ENCODE measurements around the gene PTBP1.
"Not testable (repeated sequence)": the region's sequence is repeated elsewhere in the genome, so short reads cannot be mapped to it uniquely, and the experiment has no call there.

Gene PTBP1

DNA sequence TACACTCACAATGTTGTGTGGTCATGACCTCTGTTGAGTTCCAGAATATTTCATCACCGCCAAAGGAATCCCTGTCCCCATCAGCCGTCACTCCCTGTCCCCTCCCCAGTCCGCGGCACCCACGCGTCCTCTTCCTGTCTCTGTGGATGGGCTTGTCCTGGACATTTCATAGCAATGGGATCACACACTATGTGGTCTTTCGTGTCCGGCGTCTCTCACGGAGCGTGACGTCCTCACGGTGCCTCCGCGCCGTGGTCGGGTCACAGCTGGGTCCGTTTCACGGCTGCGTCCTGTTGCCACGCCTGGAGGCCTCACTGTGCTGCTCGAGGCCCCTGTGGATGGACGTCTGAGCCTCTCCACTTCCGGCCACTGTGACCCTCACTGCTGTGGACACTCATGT lies 37.0 kb downstream of the PTBP1 start:
- DNase-seq, result no peak

GRCh38 chr19:835210-835810 lies 38.1 kb downstream of the PTBP1 start:
- no peak for DNase-seq

- no peak for DNase-seq
Observed at GRCh38 chr19:840519-841206, 43.4 kb downstream of the PTBP1 start, which contains the start of gene PRTN3. TSS of gene PRTN3 (plus strand) at chr19:840999. CDS start at chr19:841009, 10 bp downstream.

GRCh38 chr19:842802-843179 lies 45.5 kb downstream of the PTBP1 start:
- DNase-seq, result not testable (repeated sequence)

- DNase-seq, result no peak
Observed at GRCh38 chr19:843180-843835, 46.1 kb downstream of the PTBP1 start.

DNA sequence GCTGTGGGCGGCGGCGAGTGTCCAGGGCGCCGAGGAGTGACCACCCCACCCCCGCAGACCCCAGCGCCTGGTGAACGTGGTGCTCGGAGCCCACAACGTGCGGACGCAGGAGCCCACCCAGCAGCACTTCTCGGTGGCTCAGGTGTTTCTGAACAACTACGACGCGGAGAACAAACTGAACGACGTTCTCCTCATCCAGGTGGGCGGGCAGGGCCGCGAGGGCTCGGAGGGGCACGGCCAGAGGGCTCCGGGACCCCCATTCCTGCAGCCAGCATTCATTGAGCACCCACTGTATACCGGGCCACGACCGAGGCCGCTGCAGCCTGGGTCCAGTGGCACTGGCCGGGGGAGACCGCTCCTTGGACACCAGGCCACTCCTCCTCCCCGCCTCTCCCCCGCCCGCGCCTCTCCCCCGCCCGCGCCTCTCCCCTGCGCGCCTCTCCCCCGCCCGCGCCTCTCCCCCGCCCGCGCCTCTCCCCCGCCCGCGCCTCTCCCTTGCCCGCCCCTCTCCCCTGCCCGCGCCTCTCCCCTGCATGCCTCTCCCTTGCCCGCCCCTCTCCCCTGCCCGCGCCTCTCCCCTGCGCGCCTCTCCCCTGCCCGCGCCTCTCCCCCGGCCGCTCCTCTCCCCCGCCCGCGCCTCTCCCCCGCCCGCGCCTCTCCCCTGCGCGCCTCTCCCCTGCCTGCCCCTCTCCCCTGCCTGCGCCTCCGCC lies 46.7 kb downstream of the PTBP1 start:
- no peak for DNase-seq

DNA sequence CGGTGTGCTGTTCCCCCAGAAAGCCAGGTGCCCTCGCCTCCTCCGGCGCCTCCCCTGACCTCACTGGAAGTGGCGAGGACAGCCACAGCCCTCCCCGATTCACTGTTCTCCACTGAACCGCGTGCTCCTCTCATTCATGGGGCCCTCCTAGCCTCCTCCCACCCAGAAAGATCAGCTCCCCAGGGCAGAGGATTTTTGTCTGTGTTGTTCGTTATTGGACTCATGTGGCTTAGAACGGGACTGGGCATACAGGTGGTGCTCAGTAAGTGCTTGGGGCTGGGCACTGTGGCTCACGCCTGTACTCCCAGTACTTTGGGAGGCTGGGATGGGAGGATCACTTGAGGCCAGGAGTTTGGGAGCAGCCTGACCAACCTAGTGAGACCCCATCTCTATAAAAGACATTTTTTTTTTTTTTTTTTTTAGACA lies 47.3 kb downstream of the PTBP1 start:
- DNase-seq, result no peak

GRCh38 chr19:845707-846521 lies 48.7 kb downstream of the PTBP1 start:
- DNase-seq, result no peak

DNA sequence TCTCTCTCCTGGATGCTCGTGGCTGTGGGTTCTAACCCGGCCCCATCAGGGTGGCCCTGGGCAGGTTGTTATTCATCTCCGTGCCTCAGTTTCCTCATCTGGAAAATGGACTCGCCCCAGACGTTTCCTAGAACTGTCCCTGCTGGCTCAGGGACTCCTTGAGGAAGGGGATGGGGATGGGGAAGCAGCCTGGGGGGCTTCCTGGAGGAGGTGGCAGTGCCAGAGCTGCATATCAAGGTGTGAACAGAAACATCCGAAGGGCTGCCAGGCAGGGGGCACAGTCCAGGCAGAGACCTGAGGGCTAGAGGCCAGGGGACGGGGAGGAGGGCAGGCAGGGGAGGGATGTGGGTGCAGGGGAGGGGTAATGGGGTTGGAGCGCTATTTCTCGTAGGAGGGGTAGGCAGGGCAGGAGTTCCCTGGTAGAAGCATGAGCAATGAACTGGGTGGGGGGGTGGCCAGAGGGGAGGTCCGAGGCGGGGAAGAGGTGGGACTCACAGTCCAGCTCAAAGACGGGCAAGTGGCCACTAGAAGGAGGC lies 51.2 kb downstream of the PTBP1 start:
- no peak for DNase-seq

DNA sequence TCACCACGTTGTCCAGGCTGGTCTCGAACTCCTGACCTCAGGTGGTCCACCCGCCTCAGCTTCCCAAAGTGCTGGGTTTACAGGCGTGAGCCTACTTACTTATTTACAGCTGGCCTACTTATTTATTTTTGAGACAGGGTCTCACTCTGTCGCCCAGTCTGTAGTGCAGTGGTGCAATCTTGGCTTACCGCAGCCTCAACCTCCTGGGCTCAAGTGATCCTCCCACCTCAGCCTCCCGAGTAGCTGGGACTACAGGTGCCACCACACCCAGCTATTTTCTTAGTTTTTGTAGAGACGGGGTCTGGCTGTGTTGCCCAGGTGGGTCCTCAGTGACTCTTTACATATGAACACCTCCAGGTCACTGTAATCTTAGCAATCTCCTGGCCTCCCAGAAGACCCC lies 51.9 kb downstream of the PTBP1 start:
- DNase-seq, result not testable (repeated sequence)

DNA sequence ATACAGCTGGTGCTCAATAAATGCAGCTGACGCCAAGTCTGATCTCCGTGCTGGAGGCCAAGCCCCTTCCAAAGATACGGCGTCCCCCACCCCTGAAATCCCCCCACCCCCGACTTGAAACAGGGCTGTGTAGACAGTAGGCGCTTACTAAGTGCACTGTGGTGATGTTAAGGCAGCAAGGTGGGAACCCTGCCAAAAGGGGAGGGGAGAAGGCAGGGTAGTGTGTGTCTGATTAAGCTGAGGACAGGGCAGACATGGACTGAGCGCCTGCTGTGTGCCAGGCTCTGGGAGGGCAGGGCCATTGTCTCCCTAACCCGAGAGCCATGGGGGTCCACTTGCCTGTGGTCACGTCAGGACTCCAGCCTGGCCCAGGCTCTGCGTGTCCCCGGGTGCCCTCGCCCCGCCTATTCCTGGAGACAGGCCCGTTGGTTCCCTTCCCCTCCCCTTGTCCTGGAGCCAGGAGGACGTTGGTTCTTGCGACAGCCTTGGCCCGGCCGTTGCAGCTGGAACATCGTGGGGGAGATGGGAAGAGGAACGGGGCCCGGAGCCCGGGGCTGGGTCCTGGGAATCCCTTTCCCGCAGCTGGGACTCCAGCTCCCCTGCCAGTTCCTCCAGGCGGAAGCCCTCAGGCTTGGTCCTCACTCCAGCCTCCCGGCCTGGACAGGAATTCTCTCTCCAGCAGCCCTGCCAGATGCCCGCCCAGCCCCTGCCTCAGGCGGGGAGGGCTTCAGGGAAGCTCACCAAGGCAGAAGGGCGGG lies 53.1 kb downstream of the PTBP1 start:
- DNase-seq, result no peak

- DNase-seq, result no peak
Observed at GRCh38 chr19:850979-851335, 53.7 kb downstream of the PTBP1 start.

DNA sequence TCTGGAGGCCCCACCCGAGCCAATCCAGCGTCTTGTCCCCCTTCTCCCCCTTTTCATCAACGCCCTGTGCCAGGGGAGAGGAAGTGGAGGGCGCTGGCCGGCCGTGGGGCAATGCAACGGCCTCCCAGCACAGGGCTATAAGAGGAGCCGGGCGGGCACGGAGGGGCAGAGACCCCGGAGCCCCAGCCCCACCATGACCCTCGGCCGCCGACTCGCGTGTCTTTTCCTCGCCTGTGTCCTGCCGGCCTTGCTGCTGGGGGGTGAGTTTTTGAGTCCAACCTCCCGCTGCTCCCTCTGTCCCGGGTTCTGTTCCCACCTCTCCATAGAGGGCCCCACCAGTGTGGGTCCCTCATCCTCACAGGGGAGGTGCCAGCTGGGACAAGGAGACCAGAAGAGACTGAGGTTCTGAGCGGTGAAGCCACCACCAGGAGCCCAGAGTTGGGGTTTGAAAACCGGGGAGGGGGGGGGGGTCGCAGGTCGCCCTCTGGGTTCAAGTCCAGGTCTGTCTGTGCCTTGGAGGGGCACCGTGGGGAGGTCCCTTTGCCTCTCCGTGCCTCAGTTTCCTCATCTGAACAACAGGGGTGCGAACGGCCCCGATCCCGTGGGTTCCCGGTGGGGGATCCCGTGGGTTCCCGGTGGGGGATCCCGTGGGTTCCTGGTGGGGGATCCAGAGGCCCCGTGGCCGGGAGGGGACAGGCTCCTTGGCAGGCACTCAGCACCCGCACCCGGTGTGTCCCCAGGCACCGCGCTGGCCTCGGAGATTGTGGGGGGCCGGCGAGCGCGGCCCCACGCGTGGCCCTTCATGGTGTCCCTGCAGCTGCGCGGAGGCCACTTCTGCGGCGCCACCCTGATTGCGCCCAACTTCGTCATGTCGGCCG lies 55.1 kb downstream of the PTBP1 start, which contains the start of gene ELANE:
TSS of gene ELANE (plus strand) at position 168 of the 878 bp plus-strand sequence. CDS start at position 194, 26 bp downstream.
- DNase-seq, result no peak

DNA sequence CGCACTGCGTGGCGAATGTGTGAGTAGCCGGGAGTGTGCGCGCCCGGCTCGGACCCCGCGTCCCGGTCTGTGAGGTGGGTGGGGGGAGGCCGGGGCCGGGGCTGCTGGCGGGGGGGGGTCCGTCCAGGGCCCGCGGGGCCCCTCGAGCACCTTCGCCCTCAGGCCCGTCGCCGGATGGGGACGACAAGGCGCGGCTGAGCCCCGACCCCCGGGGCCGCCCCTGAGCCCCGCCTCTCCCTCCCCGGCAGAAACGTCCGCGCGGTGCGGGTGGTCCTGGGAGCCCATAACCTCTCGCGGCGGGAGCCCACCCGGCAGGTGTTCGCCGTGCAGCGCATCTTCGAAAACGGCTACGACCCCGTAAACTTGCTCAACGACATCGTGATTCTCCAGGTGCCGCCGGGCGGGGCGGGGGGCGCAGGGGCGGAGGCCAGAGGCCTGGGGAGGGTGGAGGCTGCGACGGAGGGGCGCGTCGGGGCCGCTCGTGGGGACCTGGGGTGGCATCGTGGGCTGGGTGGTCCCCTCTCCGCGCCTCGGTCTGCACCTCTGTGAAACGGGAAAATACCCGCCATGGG lies 55.8 kb downstream of the PTBP1 start:
- no peak for DNase-seq

GRCh38 chr19:853614-854220 lies 56.5 kb downstream of the PTBP1 start:
- not testable (repeated sequence) for DNase-seq

DNA sequence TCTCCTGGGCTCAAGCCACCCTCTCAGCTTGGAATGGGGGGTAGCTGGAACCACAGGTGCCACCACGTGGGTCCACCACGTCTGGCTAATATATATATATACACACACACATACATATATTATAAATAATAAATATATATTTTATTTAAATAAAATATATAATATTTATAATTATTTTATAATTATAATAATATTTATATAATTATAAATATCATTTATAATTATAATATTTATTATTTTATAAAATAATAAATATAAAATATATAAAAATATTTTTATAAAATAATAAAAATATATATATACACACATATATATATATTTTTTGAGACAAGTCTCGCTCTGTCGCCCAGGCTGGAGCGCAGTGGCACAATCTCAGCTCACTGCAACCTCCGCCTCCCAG lies 57.3 kb downstream of the PTBP1 start:
- no peak for DNase-seq

DNA sequence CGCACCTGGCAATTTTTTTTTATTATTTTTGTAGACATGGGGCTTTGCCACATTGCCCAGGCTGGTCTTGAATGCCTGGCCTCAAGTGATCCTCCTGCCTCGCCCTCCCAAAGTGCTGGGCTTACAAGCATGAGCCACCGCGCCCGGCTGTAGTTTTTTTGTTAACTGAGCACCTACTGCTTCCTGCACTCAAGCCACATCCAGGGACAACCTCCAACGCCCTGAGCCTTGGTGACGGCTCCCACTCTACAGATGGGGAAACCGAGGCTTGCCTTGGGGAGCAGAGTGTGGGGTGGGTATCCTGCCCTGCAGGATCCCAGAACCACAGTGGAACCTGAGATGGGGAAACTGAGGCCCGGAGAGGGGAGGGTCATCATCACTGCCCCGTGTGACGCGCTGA lies 57.9 kb downstream of the PTBP1 start:
- DNase-seq, result no peak

DNA sequence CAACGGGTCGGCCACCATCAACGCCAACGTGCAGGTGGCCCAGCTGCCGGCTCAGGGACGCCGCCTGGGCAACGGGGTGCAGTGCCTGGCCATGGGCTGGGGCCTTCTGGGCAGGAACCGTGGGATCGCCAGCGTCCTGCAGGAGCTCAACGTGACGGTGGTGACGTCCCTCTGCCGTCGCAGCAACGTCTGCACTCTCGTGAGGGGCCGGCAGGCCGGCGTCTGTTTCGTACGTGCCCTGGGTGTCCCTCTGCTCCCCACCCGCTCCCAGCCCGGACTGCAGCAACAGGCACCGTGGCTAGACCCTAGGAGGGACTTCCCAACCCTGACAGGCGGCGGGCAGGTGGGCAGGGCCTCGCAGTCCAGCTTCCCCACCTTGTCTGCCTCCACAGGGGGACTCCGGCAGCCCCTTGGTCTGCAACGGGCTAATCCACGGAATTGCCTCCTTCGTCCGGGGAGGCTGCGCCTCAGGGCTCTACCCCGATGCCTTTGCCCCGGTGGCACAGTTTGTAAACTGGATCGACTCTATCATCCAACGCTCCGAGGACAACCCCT lies 58.4 kb downstream of the PTBP1 start:
- no peak for DNase-seq

DNA sequence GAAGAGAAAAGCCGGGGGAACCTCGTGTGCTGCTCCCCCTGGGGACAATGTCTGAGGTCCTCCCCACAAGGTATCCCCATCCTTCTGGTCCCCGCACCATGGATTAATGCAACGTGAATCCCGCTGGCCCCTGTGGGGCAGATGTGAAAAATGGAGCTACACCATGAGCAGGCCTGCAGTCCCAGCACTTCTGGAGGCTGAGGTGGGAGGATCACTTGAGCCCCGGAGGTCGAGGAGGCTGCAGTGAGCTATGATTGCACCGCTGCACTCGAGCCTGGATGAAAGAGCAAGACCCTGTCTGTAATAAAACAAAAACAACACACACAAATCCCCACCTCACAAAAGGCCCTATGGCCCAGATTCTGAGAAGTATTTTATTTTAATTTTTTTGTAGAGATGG lies 61.0 kb downstream of the PTBP1 start:
- no peak for DNase-seq

All from activated effector memory CD4-positive, alpha-beta T cell treated with anti-CD3 and anti-CD28 coated beads, Interleukin-2, amount 50 U/mL, for 16 hours (primary cell).